Measurements from ENCODE around the gene YWHAG. TPM values are rescaled to one million over a fixed set of nuclear protein-coding genes. Genes with fewer than 3 reads are reported as not detected.
"Not testable (repeated sequence)": the region's sequence is repeated elsewhere in the genome, so short reads cannot be mapped to it uniquely, and the experiment has no call there.

The YWHAG gene
- polyA plus RNA-seq, 1 of the 3 experiments (the other 2 are of a cell fraction): 60.4 TPM

- POLR2A ChIA-PET: not testable (repeated sequence)
- 89% methylated on average over 8 of the region's 8 CpGs for WGBS (ENCODE audit: low lambda C conversion rate)
These were observed 44.3 kb upstream of the YWHAG start for GRCh38 chr7:76403097-76403496.

GRCh38 chr7:76400248-76400647 is 41.5 kb upstream of the YWHAG start:
- no peak overlapping the region for H3K9ac ChIP-seq
- peaks cover under 1% of the 10 kb centered on the region for H3F3A ChIP-seq (replicated peaks; ENCODE audit: insufficient read depth)
- WGBS (ENCODE audit: low lambda C conversion rate): 97% methylated on average over 23 of the region's 23 CpGs
- no peak overlapping the region for H3K4me3 ChIP-seq (ENCODE audit: low read depth in 2 of 2, low read length in 1 of 2)
- CTCF ChIA-PET: no interaction called here
- H2AFZ ChIP-seq (ENCODE audit: low read depth): no peak overlapping the region
- H3K27ac ChIP-seq (ENCODE audit: low read depth in 2 of 2, low read length in 1 of 2): no peak overlapping the region
- H3K9me2 ChIP-seq: no peaks in the 10 kb centered on the region
- no peaks in the 10 kb centered on the region for H3K27me3 ChIP-seq (ENCODE audit: insufficient read depth)
- POLR2A ChIA-PET: no interaction called here
- H3K4me1 ChIP-seq (ENCODE audit: control insufficient read depth in 1 of 2, insufficient read depth in 2 of 2, low read depth in 1 of 2, low read length in 1 of 2): peaks cover 0 to 10% of the 10 kb centered on the region in 2 experiments; a peak in 1 of 4 replicates
- H4K20me1 ChIP-seq (ENCODE audit: insufficient read depth): no peaks in the 10 kb centered on the region
- H3K9me3 ChIP-seq: no peaks in the 10 kb centered on the region
- no peaks in the 10 kb centered on the region for H3K36me3 ChIP-seq (replicated peaks in 1 of 2; ENCODE audit: control insufficient read depth in 1 of 2, insufficient read depth in 2 of 2, low read length in 1 of 2)
- TF ChIP-seq SMC3 (IDR thresholded peaks at IDR 0.05; ENCODE audit: low read depth, low read length) (no peak), POLR2AphosphoS5 (IDR thresholded peaks at IDR 0.05; ENCODE audit: low read depth, low read length) (no peak), GATA2 (CRISPR knock-in tag; IDR thresholded peaks at IDR 0.05) (no peak), MEF2A (IDR thresholded peaks at IDR 0.05; ENCODE audit: borderline replicate concordance, low read depth) (no peak), PBX3 (IDR thresholded peaks at IDR 0.05) (no peak), TEAD4 (IDR thresholded peaks at IDR 0.05; ENCODE audit: borderline replicate concordance, insufficient read depth) (no peak), YY1 (IDR thresholded peaks at IDR 0.05; ENCODE audit: low read depth) (no peak), CTCF (IDR thresholded peaks at IDR 0.05) (no peak), GABPA (IDR thresholded peaks at IDR 0.05; ENCODE audit: low read depth) (no peak)
- H3K4me2 ChIP-seq: no peak overlapping the region
- H3K79me2 ChIP-seq (ENCODE audit: insufficient read depth): no peaks in the 10 kb centered on the region
- DNase-seq: no peak

More at GRCh38 chr7:76403097-76403496, 44.3 kb upstream of the YWHAG start:
- DNase-seq; H3K9ac ChIP-seq; H3F3A ChIP-seq (replicated peaks; ENCODE audit: insufficient read depth); H3K27ac ChIP-seq (ENCODE audit: low read depth in 2 of 2, low read length in 1 of 2); H2AFZ ChIP-seq (ENCODE audit: low read depth); CTCF ChIA-PET; H3K9me3 ChIP-seq; H3K9me2 ChIP-seq; H3K27me3 ChIP-seq (ENCODE audit: insufficient read depth); H3K36me3 ChIP-seq (replicated peaks in 1 of 2; ENCODE audit: control insufficient read depth in 1 of 2, insufficient read depth in 2 of 2, low read length in 1 of 2); H4K20me1 ChIP-seq (ENCODE audit: insufficient read depth); H3K4me2 ChIP-seq; H3K79me2 ChIP-seq (ENCODE audit: insufficient read depth); H3K4me1 ChIP-seq (ENCODE audit: control insufficient read depth in 1 of 2, insufficient read depth in 2 of 2, low read depth in 1 of 2, low read length in 1 of 2); H3K4me3 ChIP-seq (ENCODE audit: low read depth in 2 of 2, low read length in 1 of 2): not testable (repeated sequence)

All from SK-N-SH (cell line).